Stromal cell of bone marrow (primary cell): ENCODE measurements around the gene MEI4.

Source experiments
- DNase-seq: peaks from one replicate; pipeline ENCODE4 v3.0.0-alpha.2; 2012; ENCODE audit warnings: low read depth

Gene MEI4

DNA sequence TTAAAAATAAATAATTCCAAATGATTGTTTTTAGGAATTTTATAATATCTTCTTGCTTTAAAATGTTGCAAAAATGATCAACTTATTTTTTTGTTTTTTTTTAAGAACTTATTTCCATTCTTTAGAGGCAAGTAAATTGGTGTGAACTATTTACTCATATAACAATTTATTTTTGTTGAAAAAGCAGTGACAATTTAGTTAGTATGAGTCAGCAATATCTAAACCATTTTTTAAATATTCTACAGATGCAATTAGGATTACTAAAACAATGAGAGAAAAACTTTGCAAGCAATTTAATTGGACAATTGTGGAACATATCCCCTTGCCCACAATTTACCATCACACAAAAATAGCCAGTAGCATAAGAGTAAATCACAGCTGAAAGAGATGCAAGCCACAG is 319.5 kb downstream of the MEI4 start:
- no peak for DNase-seq
